Middle frontal gyrus (tissue), 1 donor: ENCODE results near the gene PITPNM3.
"Not testable (repeated sequence)": the region's sequence is repeated elsewhere in the genome, so short reads cannot be mapped to it uniquely, and the experiment has no call there.

Experiments
- DNase-seq: peaks from one replicate; pipeline ENCODE4 v3.0.0-alpha.2; 2015; ENCODE audit warnings: low spot score; ENCODE audit errors: extremely low spot score

The PITPNM3 gene

DNA sequence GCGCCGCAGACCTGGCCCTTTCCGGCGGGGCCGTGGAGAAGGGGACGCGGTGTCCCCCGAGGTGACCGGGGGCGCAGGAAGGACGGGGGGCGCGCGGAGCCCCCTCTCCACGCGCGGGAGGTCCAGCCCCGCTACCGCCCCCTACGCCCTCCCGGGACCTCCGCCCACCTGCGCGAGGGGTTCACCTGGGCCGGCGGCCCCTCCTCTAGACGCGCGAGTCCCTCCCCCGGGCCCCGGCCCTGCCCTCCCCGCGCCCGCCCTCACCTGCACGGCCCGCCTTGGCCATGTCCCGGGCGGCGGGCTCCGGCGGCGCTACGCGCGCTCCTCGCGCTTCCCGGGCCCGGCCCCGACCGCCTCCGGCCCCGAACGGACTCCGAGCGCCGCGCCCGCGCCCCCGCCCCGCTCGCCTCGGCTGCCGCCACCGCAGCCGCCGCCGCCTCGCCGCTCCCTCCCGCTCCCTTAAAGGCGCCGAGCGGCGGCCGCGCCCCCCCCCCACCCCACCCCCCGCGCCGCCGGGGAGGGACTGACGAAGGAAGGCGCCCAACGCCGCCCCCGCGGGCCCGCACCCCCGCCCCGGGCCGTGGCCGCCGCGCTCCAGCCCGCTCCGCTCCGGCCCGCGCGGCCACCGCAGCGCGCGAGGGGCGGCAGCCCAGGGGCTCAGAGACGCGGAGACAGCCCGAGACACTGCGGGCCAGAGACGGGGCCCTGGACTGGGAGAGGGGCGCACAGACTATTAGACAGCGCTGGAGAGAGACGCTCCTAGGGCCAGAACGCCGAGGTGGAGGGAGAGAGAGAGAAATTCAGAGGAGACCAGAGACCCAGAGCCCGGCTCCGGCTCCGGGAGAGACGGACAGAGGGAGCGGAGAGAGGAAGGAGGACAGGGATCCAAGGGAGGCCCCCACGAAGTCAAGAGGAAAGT lies at the start of gene PITPNM3:
Gene PITPNM3 (minus strand): TSS at position 435 of the 919 bp plus-strand sequence. CDS start 149 bp downstream, at position 286.
- no peak for DNase-seq

GRCh38 chr17:6605142-6605541 lies 48.8 kb upstream of the PITPNM3 start:
- no peak for DNase-seq

DNA sequence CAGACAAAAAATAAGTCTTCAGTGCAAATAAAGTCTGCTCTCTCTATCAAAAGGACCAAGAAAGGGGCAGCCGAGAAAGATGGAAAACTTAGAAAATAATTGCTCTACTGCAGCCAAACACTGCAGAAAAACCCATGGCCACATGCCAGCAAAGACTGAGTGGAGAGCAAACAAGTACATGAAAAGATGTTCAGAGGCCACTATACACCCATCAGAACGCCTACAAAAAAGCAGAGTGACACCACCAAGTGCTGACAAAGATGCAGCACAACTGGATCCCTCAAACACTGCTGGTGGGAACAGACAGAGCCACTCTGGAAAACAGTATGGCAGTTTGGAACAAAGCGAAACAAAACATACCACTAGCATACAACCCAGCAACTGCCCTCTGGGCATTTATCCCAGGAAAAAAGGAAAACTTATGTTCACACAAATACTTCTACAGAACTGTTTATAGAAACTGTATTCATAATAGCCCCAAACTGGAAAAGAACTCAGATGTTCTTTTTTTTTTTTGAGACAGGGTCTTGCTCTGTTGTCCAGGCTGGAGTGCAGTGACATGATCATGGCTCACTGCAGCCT lies 47.5 kb upstream of the PITPNM3 start:
- no peak for DNase-seq

DNA sequence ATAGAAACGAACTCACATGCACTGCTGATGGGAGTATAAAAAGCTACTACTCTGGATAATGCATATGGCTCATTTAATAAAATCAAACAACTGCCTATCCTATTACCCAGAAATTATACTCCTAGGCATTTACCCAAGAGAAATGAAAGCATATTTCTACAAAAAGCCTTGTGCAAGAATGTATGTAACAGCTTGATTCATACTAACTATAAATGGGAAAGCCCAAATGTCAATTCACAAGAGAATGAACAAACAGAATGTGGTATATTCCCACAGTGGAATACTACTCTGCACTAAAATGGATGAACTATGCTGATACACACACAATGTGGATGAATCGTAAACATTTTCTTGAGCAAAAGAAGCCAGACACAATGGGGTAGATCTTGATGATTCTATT lies 45.8 kb upstream of the PITPNM3 start:
- DNase-seq = no peak

- DNase-seq = no peak
These were observed 43.0 kb upstream of the PITPNM3 start for GRCh38 chr17:6599364-6599763.

DNA sequence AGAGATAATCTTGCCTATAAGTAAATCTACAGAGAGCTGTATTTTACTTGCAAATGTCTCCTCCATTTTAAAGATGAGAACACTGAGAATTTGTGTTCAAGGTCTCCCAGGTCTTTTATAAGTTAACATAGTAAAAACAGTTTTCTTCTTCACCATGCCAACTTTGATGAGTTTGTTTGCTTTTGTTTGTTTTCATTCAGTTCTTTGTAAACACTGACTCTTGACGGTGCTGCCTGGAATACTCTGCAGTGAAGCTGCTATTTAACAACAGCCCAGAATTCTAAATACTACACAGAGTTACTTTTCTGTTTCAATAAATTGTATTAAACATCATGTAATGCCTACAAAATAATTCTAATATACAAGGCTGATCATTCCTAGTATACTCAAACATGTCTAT lies 41.4 kb upstream of the PITPNM3 start:
- DNase-seq = no peak

DNA sequence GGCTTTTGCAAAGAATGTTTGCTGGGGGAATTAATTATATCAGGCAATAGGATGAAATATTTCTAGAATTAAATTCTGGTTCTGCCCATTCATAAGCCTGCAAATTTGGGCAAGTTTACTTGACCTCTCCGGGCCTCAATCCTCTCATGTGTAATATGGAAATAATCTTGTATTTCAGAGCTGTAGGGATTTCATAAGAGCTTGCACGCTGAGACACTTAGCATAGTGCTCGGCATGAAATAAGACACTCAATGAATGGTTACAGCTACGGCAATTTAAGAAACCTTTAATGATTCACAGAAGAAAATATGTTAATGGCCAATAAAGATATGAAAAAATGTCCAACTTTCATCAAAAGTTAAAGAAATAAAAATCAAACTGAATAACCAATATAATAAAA lies 40.6 kb upstream of the PITPNM3 start:
- no peak for DNase-seq

GRCh38 chr17:6596511-6596910 lies 40.2 kb upstream of the PITPNM3 start:
- DNase-seq = no peak

DNA sequence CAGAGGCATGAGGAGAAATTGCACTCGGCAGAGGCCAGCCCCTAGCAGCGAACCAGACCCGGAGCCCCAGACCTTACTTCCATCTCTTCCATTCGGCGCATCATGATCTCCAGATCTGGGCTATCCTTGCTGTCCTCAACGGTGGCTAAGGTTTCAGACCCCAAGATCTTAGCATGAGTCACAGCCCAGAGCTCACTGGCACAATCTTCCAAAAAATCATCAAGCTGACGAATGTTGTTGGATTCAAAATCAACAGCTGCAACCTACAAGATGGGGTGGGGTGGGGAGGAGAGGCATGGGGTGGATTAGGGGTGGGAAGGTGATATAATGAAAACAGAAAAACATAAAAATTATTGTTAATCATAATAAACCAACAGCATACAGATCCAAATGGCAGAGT lies 39.7 kb upstream of the PITPNM3 start:
- no peak for DNase-seq

GRCh38 chr17:6593371-6593770 lies 37.0 kb upstream of the PITPNM3 start:
- not testable (repeated sequence) for DNase-seq

DNA sequence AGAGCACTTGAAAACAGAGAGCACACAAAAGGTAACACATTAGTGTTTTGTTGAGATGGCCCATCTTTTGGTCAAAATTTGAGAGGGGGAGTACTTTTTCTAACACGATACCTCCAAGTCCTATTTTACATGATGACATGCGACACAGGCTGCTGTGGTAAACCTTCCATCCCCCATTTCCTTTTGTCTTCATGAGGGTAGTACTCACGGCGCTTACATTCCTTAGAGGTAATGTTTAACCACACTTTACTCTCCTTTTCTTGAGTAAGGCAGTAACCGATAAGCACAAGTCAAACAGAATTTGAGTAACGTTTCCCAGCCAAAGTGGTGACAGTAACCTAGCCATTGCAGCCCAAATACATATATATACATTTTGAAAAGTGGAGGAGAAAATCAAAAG lies 35.8 kb upstream of the PITPNM3 start:
- no peak for DNase-seq

- no peak for DNase-seq
These were observed 35.3 kb upstream of the PITPNM3 start for GRCh38 chr17:6591599-6592158.

DNA sequence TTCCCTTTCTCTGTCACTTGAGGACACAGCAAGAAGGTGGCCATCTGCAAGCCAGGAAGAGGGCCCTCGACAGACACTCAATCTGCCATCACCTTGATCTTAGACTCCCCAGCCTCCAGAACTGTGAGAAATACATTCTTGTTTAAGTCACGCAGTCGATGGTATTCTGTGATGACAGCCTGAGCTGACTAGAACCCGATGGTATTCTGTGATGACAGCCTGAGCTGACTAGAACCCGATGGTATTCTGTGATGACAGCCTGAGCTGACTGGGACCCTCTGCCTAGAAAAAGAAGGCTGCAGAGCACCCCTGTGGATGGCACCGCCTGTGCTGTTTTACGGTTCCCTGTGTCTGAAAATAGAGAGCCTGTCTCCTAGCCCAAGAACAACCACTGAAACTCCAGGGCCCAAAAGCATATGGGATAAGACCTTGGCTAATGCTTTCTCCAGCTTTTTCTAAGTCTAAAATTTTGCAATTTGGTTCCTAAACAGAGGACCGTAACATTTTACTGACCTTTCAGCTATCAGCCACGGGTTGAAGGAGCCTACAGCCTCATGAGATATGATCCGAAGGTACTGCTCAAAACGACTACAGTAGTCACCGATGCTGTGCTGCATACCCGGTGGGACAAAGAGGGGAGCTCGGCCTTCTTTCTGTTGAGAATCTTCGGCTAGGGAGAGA lies 33.1 kb upstream of the PITPNM3 start:
- no peak for DNase-seq

DNA sequence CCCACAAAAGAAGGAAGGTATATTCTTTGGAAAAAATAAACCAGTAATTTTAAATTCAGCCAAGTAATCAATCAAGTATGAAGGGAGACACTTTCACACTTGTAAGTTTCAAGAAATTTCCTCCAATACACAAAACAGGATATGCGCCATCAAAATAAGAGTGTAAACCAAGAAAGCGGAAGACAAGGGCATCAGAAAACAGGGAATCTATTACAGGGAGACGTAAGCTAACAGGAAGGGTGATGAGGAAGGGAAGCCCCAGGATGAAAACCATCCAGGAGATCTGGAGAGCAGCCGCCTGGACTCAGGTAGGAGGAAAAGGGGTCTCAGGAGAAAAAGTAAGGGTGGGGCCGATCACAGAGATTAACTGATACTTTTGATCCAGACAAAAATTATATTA lies 31.8 kb upstream of the PITPNM3 start:
- DNase-seq = no peak

GRCh38 chr17:6587310-6587709 lies 31.0 kb upstream of the PITPNM3 start:
- DNase-seq = no peak

DNA sequence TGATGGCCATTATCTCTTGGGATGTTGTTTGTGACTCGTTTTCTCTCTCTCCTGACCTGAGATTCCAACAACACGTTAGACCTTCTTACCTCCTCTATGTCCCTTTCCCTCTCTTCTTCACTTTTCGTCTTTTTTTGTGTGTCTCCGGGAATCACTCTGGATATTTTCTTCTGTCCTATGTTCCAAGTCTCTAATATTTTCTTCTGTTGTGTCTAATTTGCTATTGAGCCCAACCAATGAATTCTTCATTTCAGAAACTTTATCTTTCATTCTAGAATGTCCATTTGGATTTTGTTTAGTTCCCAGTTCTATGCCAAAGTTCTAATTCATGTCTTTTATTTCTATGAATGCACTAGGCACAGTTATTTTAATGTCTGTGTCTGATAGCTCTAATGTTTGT lies 27.1 kb upstream of the PITPNM3 start:
- no peak for DNase-seq

- no peak for DNase-seq
These were observed 24.3 kb upstream of the PITPNM3 start for GRCh38 chr17:6580625-6581024.

GRCh38 chr17:6578491-6578890 lies 22.1 kb upstream of the PITPNM3 start:
- no peak for DNase-seq

DNA sequence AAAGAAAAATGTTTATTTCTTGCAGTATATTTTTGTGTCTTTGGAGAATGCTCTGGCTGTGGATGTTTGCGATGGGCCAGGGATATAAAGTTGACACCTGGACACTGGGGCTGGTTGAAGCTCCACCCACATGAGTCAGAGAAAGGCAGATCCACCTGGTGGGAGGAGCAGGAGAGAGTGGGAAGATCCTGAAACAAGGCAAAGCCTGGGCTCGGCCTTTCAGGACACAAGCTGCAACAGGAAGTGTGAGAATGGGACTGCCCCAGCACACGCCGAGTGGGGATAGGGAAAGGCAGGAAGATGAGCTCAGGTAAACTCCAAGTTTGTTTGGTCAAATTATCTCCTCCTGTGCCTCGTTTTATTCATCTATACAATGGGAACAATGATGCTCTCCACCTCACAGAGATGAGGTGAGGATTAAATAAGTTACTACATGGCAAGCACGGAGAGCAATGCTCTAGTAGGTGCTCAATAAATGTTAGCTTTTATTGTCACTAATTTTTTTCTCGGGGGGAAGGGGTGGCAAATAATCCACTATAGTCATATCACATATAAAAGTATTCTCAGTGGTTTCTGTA lies 21.4 kb upstream of the PITPNM3 start:
- no peak for DNase-seq

DNA sequence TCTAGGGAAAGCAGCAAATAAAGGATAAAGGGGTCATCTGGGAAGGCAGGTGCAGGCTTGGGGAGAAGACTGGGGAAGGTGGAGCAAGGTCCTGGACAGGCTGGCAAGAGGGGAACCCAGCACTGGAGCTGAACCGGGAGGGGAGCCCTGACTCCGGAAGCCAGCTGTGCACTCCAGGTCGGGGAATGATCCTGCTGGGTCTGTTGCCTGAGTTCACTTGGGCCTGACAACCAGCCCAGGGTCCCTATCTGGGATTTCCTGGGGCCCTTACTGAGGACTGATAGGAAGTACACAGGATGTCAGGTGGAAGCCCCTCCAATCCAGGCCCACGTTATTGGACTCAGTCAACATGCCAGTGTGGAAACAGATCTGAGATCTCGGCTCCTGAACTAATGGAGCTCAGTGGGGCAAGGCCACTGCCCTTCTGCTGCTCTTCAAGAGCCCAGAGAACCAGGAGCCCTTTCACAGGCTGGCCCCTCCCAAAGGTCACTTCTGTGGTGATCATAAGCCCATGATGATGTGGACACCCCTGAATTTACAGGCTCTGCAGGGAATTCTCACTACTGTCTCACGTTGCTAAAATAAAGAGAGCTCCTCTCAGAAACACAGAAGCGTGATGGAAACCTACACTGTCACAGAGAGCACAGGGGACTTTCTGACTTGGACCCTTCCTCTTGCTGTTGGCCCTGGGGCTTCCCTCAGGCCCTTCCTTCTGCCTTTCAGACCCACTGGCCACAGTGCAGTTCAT lies 19.9 kb upstream of the PITPNM3 start:
- no peak for DNase-seq

GRCh38 chr17:6575596-6575988 lies 19.2 kb upstream of the PITPNM3 start:
- DNase-seq = no peak
